ENCODE measurements around the gene ANXA4. TPM values are rescaled to one million over a fixed set of nuclear protein-coding genes. Genes with fewer than 3 reads are reported as not detected.
"Not testable (repeated sequence)": the region's sequence is repeated elsewhere in the genome, so short reads cannot be mapped to it uniquely, and the experiment has no call there.

The ANXA4 gene
- polyA plus RNA-seq, 3 donors: 41.9 to 205 (median 62.0) TPM

- H3K27ac ChIP-seq (ENCODE audit: low read depth, low read length): no peak overlapping the region
- WGBS, 3 donors: 70 to 85% (median 72%) methylated on average over 5 of the region's 5 CpGs
Observed at GRCh38 chr2:69770193-69770702, 28.3 kb downstream of the ANXA4 start.

GRCh38 chr2:69770747-69771146 is 28.8 kb downstream of the ANXA4 start:
- H3K27ac ChIP-seq (ENCODE audit: low read depth, low read length): no peak overlapping the region
- WGBS, 3 donors: 77 to 96% (median 92%) methylated on average over 10 of the region's 10 CpGs

- no peak overlapping the region for H3K27ac ChIP-seq (ENCODE audit: low read depth, low read length)
- 97 to 100% (median 100%) methylated on average over 1 of the region's 1 CpG for WGBS, 3 donors
Observed at GRCh38 chr2:69771461-69771860, 29.5 kb downstream of the ANXA4 start.

- no peak overlapping the region for H3K27ac ChIP-seq (ENCODE audit: low read depth, low read length)
Observed at GRCh38 chr2:69773206-69773605, 31.3 kb downstream of the ANXA4 start.

GRCh38 chr2:69774258-69774983 is 32.5 kb downstream of the ANXA4 start:
- 82 to 93% (median 92%) methylated on average over 13 of the region's 13 CpGs for WGBS, 3 donors
- not testable (repeated sequence) for H3K27ac ChIP-seq (ENCODE audit: low read depth, low read length)

GRCh38 chr2:69774984-69775982 is 33.3 kb downstream of the ANXA4 start:
- 48 to 75% (median 71%) methylated on average over 7 of the region's 7 CpGs for WGBS, 3 donors

GRCh38 chr2:69776886-69777785 is 35.2 kb downstream of the ANXA4 start:
- 68 to 91% (median 85%) methylated on average over 9 of the region's 9 CpGs for WGBS, 3 donors
- no peak overlapping the region for H3K27ac ChIP-seq (ENCODE audit: low read depth, low read length)

More at GRCh38 chr2:69774984-69775982, 33.3 kb downstream of the ANXA4 start:
- H3K27ac ChIP-seq (ENCODE audit: low read depth, low read length): no peak overlapping the region

- 80 to 90% (median 87%) methylated on average over 4 of the region's 4 CpGs for whole genome bisulfite sequencing, 3 donors
Observed at GRCh38 chr2:69777786-69778105, 35.8 kb downstream of the ANXA4 start.

GRCh38 chr2:69779258-69780001 is 37.5 kb downstream of the ANXA4 start:
- no peak overlapping the region for H3K27ac ChIP-seq (ENCODE audit: low read depth, low read length)
- WGBS, 3 donors: 55 to 84% (median 82%) methylated on average over 5 of the region's 5 CpGs

More at GRCh38 chr2:69777786-69778105, 35.8 kb downstream of the ANXA4 start:
- H3K27ac ChIP-seq (ENCODE audit: low read depth, low read length): no peak overlapping the region

- H3K27ac ChIP-seq (ENCODE audit: low read depth, low read length): no peak overlapping the region
- WGBS, 3 donors: 30 to 68% (median 51%) methylated on average over 5 of the region's 5 CpGs
Observed at GRCh38 chr2:69780921-69781320, 39.0 kb downstream of the ANXA4 start.

GRCh38 chr2:69781321-69782248 is 39.7 kb downstream of the ANXA4 start:
- no peak overlapping the region for H3K27ac ChIP-seq (ENCODE audit: low read depth, low read length)
- 17 to 56% (median 53%) methylated on average over 5 of the region's 5 CpGs for WGBS, 3 donors

- H3K27ac ChIP-seq (ENCODE audit: low read depth, low read length): no peak overlapping the region
- 34 to 94% (median 89%) methylated on average over 5 of the region's 5 CpGs for WGBS, 3 donors
Observed at GRCh38 chr2:69784228-69784627, 42.3 kb downstream of the ANXA4 start.

- no peak overlapping the region for H3K27ac ChIP-seq (ENCODE audit: low read depth, low read length)
- 82 to 94% (median 89%) methylated on average over 2 of the region's 2 CpGs for WGBS, 3 donors
Observed at GRCh38 chr2:69785358-69785757, 43.4 kb downstream of the ANXA4 start.

GRCh38 chr2:69786052-69786560 is 44.2 kb downstream of the ANXA4 start:
- WGBS, 3 donors: 74 to 82% (median 77%) methylated on average over 4 of the region's 4 CpGs
- H3K27ac ChIP-seq (ENCODE audit: low read depth, low read length): no peak overlapping the region

GRCh38 chr2:69789175-69789721 is 47.3 kb downstream of the ANXA4 start:
- WGBS, 3 donors: 71 to 79% (median 74%) methylated on average over 7 of the region's 7 CpGs

More at GRCh38 chr2:69789175-69789721, 47.3 kb downstream of the ANXA4 start:
- H3K27ac ChIP-seq (ENCODE audit: low read depth, low read length): no peak overlapping the region

All from adipose tissue (tissue), 3 donors.